Measurements from ENCODE around the gene BTLA.

The BTLA gene

DNA sequence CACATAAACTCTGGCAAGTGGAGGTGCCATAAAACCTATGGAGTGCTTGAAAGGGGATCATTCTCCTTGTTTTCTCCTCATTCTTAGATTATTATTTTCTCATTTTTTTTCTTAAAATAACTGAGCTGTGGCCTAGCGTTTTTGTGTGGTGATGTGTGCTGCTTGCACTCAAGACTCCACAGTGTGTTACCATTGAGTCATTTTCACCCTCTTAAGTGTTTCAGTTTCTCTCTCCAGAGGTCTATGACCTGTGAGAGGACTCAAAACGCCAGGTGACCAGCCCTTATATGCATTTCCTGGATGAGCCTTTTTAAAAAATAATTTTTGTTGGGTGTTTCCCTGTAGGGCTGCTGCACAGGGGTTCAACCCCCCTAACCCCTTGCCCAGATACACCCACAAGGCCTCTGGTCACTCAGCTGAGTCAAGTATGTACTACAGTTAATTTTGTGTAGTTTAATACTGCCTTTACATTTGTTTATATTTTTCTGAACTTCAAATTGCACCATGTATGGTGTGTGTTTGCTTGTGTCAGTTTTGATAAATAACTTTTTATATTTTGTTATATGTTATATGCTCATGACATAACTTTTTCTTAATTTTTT is 15.4 kb upstream of the BTLA start:
- TF ChIP-seq, protein P1, sequence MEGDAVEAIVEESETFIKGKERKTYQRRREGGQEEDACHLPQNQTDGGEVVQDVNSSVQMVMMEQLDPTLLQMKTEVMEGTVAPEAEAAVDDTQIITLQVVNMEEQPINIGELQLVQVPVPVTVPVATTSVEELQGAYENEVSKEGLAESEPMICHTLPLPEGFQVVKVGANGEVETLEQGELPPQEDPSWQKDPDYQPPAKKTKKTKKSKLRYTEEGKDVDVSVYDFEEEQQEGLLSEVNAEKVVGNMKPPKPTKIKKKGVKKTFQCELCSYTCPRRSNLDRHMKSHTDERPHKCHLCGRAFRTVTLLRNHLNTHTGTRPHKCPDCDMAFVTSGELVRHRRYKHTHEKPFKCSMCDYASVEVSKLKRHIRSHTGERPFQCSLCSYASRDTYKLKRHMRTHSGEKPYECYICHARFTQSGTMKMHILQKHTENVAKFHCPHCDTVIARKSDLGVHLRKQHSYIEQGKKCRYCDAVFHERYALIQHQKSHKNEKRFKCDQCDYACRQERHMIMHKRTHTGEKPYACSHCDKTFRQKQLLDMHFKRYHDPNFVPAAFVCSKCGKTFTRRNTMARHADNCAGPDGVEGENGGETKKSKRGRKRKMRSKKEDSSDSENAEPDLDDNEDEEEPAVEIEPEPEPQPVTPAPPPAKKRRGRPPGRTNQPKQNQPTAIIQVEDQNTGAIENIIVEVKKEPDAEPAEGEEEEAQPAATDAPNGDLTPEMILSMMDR (IDR thresholded peaks at IDR 0.05; ENCODE audit: borderline replicate concordance, insufficient read depth, low read depth, low read length) = no peak

DNA sequence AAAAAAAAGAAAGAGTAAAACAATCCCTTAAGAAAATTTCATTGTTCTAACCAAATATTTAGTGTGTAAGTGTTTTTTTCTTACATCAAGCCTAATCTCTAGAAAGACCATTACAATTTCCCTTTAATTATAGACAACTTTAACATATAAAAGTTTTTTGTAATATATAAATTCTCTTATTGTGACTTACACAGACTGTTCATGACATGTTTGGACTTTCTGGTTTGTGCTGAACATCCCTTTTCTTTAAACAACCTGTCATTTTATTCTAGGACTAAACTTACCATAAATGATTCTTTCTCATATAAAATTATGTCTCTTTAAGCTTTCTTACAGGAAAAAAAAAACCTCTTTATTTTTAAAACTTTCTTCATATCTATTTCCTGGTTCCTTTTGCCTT is 13.0 kb upstream of the BTLA start:
- no peak overlapping the region for H3K4me3 ChIP-seq (ENCODE audit: low read depth, low read length)
- TF ChIP-seq, protein P1 (IDR thresholded peaks at IDR 0.05; ENCODE audit: borderline replicate concordance, insufficient read depth, low read depth, low read length) = no peak

More for the DNA sequence above, 15.4 kb upstream of the BTLA start:
- H3K4me3 ChIP-seq (ENCODE audit: low read depth, low read length) = no peak overlapping the region

DNA sequence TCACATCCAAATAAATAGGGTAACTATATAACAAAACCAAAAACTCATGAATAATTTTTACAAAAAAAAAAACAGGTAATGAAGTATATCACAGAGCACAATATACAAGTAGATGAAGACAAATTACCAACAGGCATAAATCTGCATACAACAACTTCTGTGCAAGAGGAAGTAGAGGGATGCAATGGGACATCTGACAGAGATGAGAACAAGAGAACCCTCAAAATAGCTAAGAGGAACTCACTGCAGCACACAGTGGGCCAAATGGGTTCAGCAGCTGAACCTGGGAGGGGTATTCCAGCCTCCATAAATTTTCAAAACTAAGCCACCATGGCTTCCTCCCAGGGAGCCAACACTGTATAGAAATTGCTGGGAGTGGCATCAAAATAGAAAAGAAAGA is 9.6 kb upstream of the BTLA start:
- TF ChIP-seq, protein P1 (IDR thresholded peaks at IDR 0.05; ENCODE audit: borderline replicate concordance, insufficient read depth, low read depth, low read length) = no peak
- H3K4me3 ChIP-seq (ENCODE audit: low read depth, low read length) = no peak overlapping the region

DNA sequence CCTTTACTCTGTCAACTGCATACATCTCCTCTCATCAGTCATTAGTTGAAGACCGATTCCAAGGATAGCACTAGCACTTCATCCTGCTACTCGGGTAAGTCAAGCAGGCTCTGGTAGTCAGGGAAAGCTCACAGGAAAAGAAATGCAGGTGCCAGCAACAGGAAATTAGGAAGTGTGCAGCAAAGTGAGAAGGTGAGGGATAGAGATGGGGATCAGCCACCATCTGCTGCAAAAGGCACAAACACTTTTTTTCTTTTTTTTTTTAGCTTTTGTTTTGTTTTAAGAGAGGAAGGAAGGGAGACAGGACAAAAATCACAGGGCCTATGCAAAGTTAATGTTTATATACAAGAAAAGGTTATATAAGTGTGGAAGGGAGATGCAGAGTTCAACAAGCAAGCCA is 9.0 kb upstream of the BTLA start:
- TF ChIP-seq, protein P1 (IDR thresholded peaks at IDR 0.05; ENCODE audit: borderline replicate concordance, insufficient read depth, low read depth, low read length) = no peak
- H3K4me3 ChIP-seq (ENCODE audit: low read depth, low read length) = no peak overlapping the region

DNA sequence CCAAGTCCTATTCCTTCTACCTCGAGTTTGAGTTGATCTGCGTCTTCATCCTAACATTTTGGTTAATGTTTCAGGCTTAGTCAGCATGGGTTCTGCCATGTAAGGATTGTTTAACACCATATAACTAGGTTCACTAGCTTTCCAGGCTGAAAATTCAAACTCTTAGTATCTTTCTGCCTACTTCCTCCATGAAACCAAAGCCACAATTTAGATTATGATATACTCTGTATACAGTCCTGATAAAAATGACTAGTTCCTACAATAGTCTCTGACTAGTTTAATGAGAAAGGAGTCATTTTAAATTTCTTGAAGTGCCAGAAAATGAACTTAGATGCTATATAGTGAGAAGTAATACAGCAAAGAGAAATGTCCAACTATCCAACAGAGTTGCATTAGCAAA is 6.6 kb upstream of the BTLA start:
- H3K4me3 ChIP-seq (ENCODE audit: low read depth, low read length) = no peak overlapping the region
- TF ChIP-seq, protein P1 (IDR thresholded peaks at IDR 0.05; ENCODE audit: borderline replicate concordance, insufficient read depth, low read depth, low read length) = no peak

DNA sequence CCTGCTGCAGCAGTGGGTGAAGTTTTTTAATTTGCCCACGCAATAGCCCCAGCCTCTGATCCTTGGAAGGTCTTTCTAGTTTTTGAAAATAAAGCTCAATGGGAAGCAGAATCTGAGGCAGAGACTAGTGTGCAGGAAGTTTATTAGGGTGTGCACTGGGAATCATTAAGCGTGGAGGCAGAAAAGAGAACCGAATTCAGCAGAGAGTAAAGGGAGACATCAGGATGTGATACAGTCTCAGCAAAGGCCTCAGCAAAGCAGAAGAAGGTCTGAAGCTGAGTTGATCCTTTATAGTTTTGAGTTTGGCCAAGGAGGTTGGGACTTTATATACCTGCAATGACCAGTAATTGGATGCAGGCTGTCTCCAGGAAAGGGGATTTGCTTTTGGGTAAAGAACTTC is 4.9 kb upstream of the BTLA start:
- H3K4me3 ChIP-seq (ENCODE audit: low read depth, low read length) = peak overlapping the region; percentile 15
- TF ChIP-seq, protein P1 (IDR thresholded peaks at IDR 0.05; ENCODE audit: borderline replicate concordance, insufficient read depth, low read depth, low read length) = no peak

DNA sequence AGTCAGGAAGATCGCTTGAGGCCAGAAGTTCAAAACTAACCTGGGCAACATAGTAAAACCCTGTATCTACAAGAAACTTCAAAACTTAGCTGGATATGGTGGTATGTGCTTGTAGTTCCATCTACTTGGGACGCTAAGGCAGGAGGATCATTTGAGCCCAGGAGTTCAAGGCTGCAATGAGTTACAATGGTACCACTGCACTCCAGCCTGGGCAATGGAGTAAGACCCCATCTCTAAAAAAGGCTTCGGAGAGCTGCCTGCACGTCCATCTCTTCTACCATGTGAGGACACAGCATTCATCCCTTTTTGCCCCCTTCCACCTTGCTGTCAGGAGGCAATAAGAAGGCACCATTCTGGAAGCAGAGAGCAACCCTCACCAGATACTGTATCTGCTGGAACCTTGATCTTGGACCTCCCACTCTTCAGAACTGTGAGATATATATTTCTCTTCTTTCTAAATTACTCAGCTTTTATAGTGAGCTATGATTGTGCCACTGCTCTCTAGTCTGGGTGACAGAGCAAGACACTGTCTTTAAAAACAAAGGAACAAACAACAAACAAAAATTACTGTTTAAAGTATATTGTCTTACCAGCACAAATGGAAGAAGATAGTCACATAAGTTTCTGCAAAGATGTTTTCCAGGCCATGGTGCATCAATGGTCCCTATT is 4.2 kb upstream of the BTLA start:
- TF ChIP-seq, protein P1 (IDR thresholded peaks at IDR 0.05; ENCODE audit: borderline replicate concordance, insufficient read depth, low read depth, low read length) = no peak
- H3K4me3 ChIP-seq (ENCODE audit: low read depth, low read length) = no peak overlapping the region

Measured in GM12875 (cell line).